Kidney (tissue), 14 donors: ENCODE measurements around the gene NLGN3. TPM values are rescaled to one million over a fixed set of nuclear protein-coding genes. Genes with fewer than 3 reads are reported as not detected.

Experiments
- DNase-seq, 5 donors: peaks; one replicate each; pipeline ENCODE4 v3.0.0-alpha.2; 2013 to 2020
- FAIRE-seq: peaks from 2 replicates; lab custom pipeline; 2012; peaks lifted over from hg19 to GRCh38; lab: Jason Lieb, UNC
- H3K27ac ChIP-seq, 2 donors: one replicate each; pipeline ENCODE4 v1.7.0; 2013; ENCODE audit warnings: low read depth in 2 of 2, low read length in 2 of 2, inconsistent platforms in 1 of 2
- H3K27me3 ChIP-seq: one replicate; pipeline ENCODE4 v1.7.1; 2013; ENCODE audit warnings: low read length, inconsistent platforms; ENCODE audit not compliant: control insufficient read depth, insufficient read depth
- H3K36me3 ChIP-seq, 3 donors: one replicate each; pipeline versions ENCODE4 v1.7.0 to v1.7.1; 2013; ENCODE audit warnings: low read length in 3 of 3, control low read depth in 1 of 3, inconsistent platforms in 1 of 3; ENCODE audit not compliant: insufficient read depth in 3 of 3, control insufficient read depth in 2 of 3
- H3K4me1 ChIP-seq, 3 donors: one replicate each; pipeline versions ENCODE4 v1.7.0 to v1.7.1; 2013; ENCODE audit warnings: low read length in 3 of 3, inconsistent platforms in 1 of 3, low read depth in 1 of 3; ENCODE audit not compliant: control insufficient read depth in 2 of 3, insufficient read depth in 2 of 3
- H3K4me3 ChIP-seq, 3 donors: one replicate each; pipeline versions ENCODE4 v1.7.0 to v1.8.1; 2013; ENCODE audit warnings: low read length in 3 of 3, control low read depth in 1 of 3, inconsistent platforms in 1 of 3
- H3K9ac ChIP-seq, 3 donors: one replicate each; pipeline versions ENCODE4 v1.7.0 to v1.7.1; 2013; ENCODE audit warnings: low read length in 3 of 3, control low read depth in 1 of 3, inconsistent platforms in 1 of 3
- H3K9me3 ChIP-seq, 3 donors: one replicate each; pipeline versions ENCODE4 v1.7.0 to v1.7.1; 2013; ENCODE audit warnings: low read length in 3 of 3, control low read depth in 1 of 3, inconsistent platforms in 1 of 3; ENCODE audit not compliant: control insufficient read depth in 2 of 3, insufficient read depth in 1 of 3
- intact Hi-C: fragments of 100-400 bp; cut with DNase I; formaldehyde crosslinking; loops from one replicate; pipeline ENCODE4 v1.11.1; 2022
- polyA plus RNA-seq: library from polyadenylated mRNA; stranded (reverse); fragments of 350-450 nt; fragmentation: Illumina TruSeq; extraction: RNeasy Lipid Tissue Mini Kit (QIAGEN cat#74804); gene quantifications from one replicate; pipeline ENCODE4 v1.2.3, GENCODE V29; 2014; ENCODE audit warnings: low read depth, low replicate concordance; ENCODE audit not compliant: insufficient read depth
- total RNA-seq: library from RNA; stranded (reverse); fragmentation: NEBNext Ultra II Directional; extraction: Animal tissue kit (Norgen Biotek cat#: 25700); gene quantifications from one replicate; pipeline ENCODE4 v1.2.1, GENCODE V29; 2021
- TF ChIP-seq, protein P1 (sequence below): IDR thresholded peaks from 3 replicates; pipeline ENCODE4 v1.5.1; 2012; ENCODE audit warnings: mild to moderate bottlenecking, moderate library complexity, borderline replicate concordance; ENCODE audit not compliant: insufficient read depth; ENCODE audit errors: extremely low read depth
- donor health status: control.
- donor health status: control.
- donor health status: control.
- donor health status: control.
- donor health status: control.
- donor health status: DM: yes; HTN: yes; CAD: no.
- donor health status: Normal renal cell carcinoma (clear cell type).

The NLGN3 gene
- total and polyA plus RNA-seq, 2 donors from 2014 or later, result 0.82 to 0.97 TPM

GRCh38 chrX:71117358-71117757 lies 27.3 kb upstream of the NLGN3 start:
- intact Hi-C loops, result no loop called here
- Histone ChIP-seq H3K4me1 (peaks cover 0 to 8% (median 0%) of the 10 kb centered on the region in 3 donors), H3K36me3 (peaks cover 0 to 11% (median 4%) of the 10 kb centered on the region in 3 donors), H3K4me3 (peak overlapping the region in 1 of 3 donors; percentile 71), H3K27ac (no peak overlapping the region), H3K27me3 (no peaks in the 10 kb centered on the region), H3K9ac (no peak overlapping the region), H3K9me3 (no peaks in the 10 kb centered on the region)
- DNase-seq (no peak), FAIRE-seq (no peak)
- TF ChIP-seq, protein P1, sequence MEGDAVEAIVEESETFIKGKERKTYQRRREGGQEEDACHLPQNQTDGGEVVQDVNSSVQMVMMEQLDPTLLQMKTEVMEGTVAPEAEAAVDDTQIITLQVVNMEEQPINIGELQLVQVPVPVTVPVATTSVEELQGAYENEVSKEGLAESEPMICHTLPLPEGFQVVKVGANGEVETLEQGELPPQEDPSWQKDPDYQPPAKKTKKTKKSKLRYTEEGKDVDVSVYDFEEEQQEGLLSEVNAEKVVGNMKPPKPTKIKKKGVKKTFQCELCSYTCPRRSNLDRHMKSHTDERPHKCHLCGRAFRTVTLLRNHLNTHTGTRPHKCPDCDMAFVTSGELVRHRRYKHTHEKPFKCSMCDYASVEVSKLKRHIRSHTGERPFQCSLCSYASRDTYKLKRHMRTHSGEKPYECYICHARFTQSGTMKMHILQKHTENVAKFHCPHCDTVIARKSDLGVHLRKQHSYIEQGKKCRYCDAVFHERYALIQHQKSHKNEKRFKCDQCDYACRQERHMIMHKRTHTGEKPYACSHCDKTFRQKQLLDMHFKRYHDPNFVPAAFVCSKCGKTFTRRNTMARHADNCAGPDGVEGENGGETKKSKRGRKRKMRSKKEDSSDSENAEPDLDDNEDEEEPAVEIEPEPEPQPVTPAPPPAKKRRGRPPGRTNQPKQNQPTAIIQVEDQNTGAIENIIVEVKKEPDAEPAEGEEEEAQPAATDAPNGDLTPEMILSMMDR, result no peak

- Histone ChIP-seq H3K9ac (peak within 1 kb of the TSS; percentile 55 to 79 (median 75)), H3K9me3 (no peaks in the 10 kb centered on the region), H3K27me3 (no peaks in the 10 kb centered on the region), H3K4me1 (peaks cover 0 to 8% (median 0%) of the 10 kb centered on the region in 3 donors), H3K4me3 (peak within 1 kb of the TSS; percentile 71 to 84 (median 82)), H3K27ac (peak within 1 kb of the TSS; percentile 57 to 75), H3K36me3 (peaks cover 0 to 17% (median 13%) of the 10 kb centered on the region in 3 donors)
- no peak for FAIRE-seq
- DNase-seq, result peak; percentile 90 to 96 (median 92)
- intact Hi-C loops, result no loop called here
- TF ChIP-seq, protein P1, result no peak
Observed at GRCh38 chrX:71118032-71118984, 26.3 kb upstream of the NLGN3 start, which contains the start of gene MED12. Gene MED12 (plus strand): TSS chrX:71118596. CDS start chrX:71118755, 159 bp downstream.

DNA sequence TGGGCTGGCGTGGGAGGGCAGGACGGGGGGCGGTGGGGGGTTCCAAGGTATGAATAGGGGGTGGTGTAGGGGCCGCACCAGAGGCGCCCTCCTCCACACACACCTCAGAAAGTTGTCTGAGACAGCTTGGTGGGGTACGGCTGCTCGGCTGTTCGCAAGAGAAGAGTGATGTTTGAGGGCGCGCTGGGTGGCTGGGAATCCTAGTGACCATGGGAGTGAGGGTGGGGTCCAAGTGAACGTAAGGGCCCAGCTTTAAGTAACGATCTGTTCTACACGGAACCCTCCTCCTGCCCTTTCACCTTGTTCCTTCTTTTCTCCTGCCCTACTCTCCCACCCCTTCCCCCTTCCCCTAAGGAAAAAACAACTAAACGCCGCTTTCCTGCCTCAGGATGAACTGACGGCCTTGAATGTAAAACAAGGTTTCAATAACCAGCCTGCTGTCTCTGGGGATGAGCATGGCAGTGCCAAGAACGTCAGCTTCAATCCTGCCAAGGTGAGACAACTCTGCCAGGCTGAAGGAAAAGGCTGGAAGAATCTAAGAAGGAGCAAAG lies 25.6 kb upstream of the NLGN3 start:
- intact Hi-C loops, result no loop called here
- peaks cover 0 to 18% (median 18%) of the 10 kb centered on the region in 3 donors for H3K36me3 ChIP-seq
- H3K9me3 ChIP-seq, result no peaks in the 10 kb centered on the region
- H3K27ac ChIP-seq, result peak overlapping the region; percentile 57 to 75
- TF ChIP-seq, protein P1, result no peak
- FAIRE-seq (no peak), DNase-seq (peak in 2 of 5 donors; percentile 17 to 21)
- peak overlapping the region; percentile 55 to 75 (median 55) for H3K9ac ChIP-seq
- peak overlapping the region; percentile 71 to 82 (median 74) for H3K4me3 ChIP-seq
- no peaks in the 10 kb centered on the region for H3K27me3 ChIP-seq
- H3K4me1 ChIP-seq, result peaks cover 0 to 8% (median 0%) of the 10 kb centered on the region in 3 donors
